HG02884 (cell line): ENCODE results near the gene C12orf42.
A peak's percentile ranks its signal among the peaks of the same experiment; 100 is the strongest.
"Not testable (repeated sequence)": the region's sequence is repeated elsewhere in the genome, so short reads cannot be mapped to it uniquely, and the experiment has no call there.

ENCODE experiments used
- ATAC-seq: cut with Tn5 transposase; IDR thresholded peaks from one replicate; pipeline ENCODE4 v1.9.1; 2021; ENCODE audit warnings: mild to moderate bottlenecking, moderate library complexity; ENCODE audit not compliant: unreplicated experiment

C12orf42 gene

GRCh38 chr12:103425674-103426073 is 70.1 kb downstream of the C12orf42 start:
- ATAC-seq, result not testable (repeated sequence)

- ATAC-seq, result not testable (repeated sequence)
These were observed 70.8 kb downstream of the C12orf42 start for GRCh38 chr12:103424849-103425586.

- no peak for ATAC-seq
These were observed 72.3 kb downstream of the C12orf42 start for GRCh38 chr12:103423516-103423910.

GRCh38 chr12:103422746-103423515 is 72.8 kb downstream of the C12orf42 start:
- ATAC-seq, result no peak

GRCh38 chr12:103422328-103422727 is 73.4 kb downstream of the C12orf42 start:
- ATAC-seq, result no peak

GRCh38 chr12:103421402-103421801 is 74.4 kb downstream of the C12orf42 start:
- no peak for ATAC-seq

GRCh38 chr12:103415681-103416080 is 80.1 kb downstream of the C12orf42 start:
- no peak for ATAC-seq

- no peak for ATAC-seq
These were observed 94.3 kb downstream of the C12orf42 start for GRCh38 chr12:103401421-103401820.

- ATAC-seq, result no peak
These were observed 95.8 kb downstream of the C12orf42 start for GRCh38 chr12:103399986-103400385.

GRCh38 chr12:103397536-103397935 is 98.2 kb downstream of the C12orf42 start:
- ATAC-seq, result no peak

- peak; percentile 85 for ATAC-seq
These were observed 103.0 kb downstream of the C12orf42 start for GRCh38 chr12:103392722-103393121.

GRCh38 chr12:103391103-103391502 is 104.7 kb downstream of the C12orf42 start:
- ATAC-seq, result no peak

- no peak for ATAC-seq
These were observed 108.4 kb downstream of the C12orf42 start for GRCh38 chr12:103387385-103387784.

GRCh38 chr12:103386451-103386850 is 109.3 kb downstream of the C12orf42 start:
- no peak for ATAC-seq

GRCh38 chr12:103382736-103383346 is 112.9 kb downstream of the C12orf42 start:
- no peak for ATAC-seq

GRCh38 chr12:103382119-103382518 is 113.6 kb downstream of the C12orf42 start:
- ATAC-seq, result no peak

GRCh38 chr12:103379670-103380069 is 116.1 kb downstream of the C12orf42 start:
- ATAC-seq, result no peak

GRCh38 chr12:103373088-103373523 is 122.7 kb downstream of the C12orf42 start:
- no peak for ATAC-seq

GRCh38 chr12:103369929-103370328 is 125.8 kb downstream of the C12orf42 start:
- peak; percentile 80 for ATAC-seq

GRCh38 chr12:103368167-103368566 is 127.6 kb downstream of the C12orf42 start:
- ATAC-seq, result no peak

GRCh38 chr12:103354403-103354802 is 141.4 kb downstream of the C12orf42 start:
- ATAC-seq, result no peak

GRCh38 chr12:103353913-103354312 is 141.9 kb downstream of the C12orf42 start:
- ATAC-seq, result no peak
